DND-41 (cell line): ENCODE results near the gene ABLIM2.

Source experiments
- ATAC-seq: fragments of 200-7000 bp; cut with Tn5 transposase; 3 replicates; pipeline ENCODE4 v1.9.1; 2021; ENCODE audit warnings: low read depth; ENCODE audit not compliant: insufficient read depth
- DNase-seq: peaks from one replicate; pipeline ENCODE4 v3.0.0-alpha.2; 2020
- H2AFZ ChIP-seq: 2 replicates; pipeline ENCODE4 v1.6.0; 2012; ENCODE audit warnings: low read depth, low read length
- H3K27ac ChIP-seq: 2 replicates; pipeline ENCODE4 v1.5.1; 2012; ENCODE audit warnings: low read length, inconsistent platforms
- H3K27me3 ChIP-seq: fragments of 200-600 bp; sonication (generic); 2 replicates; pipeline ENCODE4 v1.6.0; 2012; ENCODE audit warnings: low read length, mild to moderate bottlenecking, inconsistent platforms; ENCODE audit not compliant: insufficient read depth, poor library complexity
- H3K36me3 ChIP-seq: 2 replicates; pipeline ENCODE4 v1.5.1; 2012; ENCODE audit warnings: low read length, inconsistent platforms; ENCODE audit not compliant: insufficient read depth
- H3K4me1 ChIP-seq: 2 replicates; pipeline ENCODE4 v1.5.1; 2012; ENCODE audit warnings: mild to moderate bottlenecking, low read length; ENCODE audit not compliant: insufficient read depth
- H3K4me2 ChIP-seq: 2 replicates; pipeline ENCODE4 v1.6.0; 2012; ENCODE audit warnings: mild to moderate bottlenecking, moderate library complexity, low read length, inconsistent platforms; ENCODE audit not compliant: insufficient read depth
- H3K4me3 ChIP-seq, 2 experiments: fragments of 200-600 bp in 1 of 2; shearing (Covaris generic) in 1 of 2; 2 replicates each; pipeline ENCODE4 v1.5.1; 2012 to 2016; ENCODE audit warnings: inconsistent platforms in 2 of 2, low read length in 2 of 2, mild to moderate bottlenecking in 2 of 2, low read depth in 1 of 2, moderate library complexity in 1 of 2
- H3K79me2 ChIP-seq: 2 replicates; pipeline ENCODE4 v1.6.0; 2012; ENCODE audit warnings: low read length, inconsistent platforms; ENCODE audit not compliant: insufficient read depth
- H3K9ac ChIP-seq: 2 replicates; pipeline ENCODE4 v1.6.0; 2012; ENCODE audit warnings: low read depth, mild to moderate bottlenecking, inconsistent platforms, low read length, moderate library complexity
- H3K9me3 ChIP-seq: 2 replicates; pipeline ENCODE4 v1.5.1; 2012; ENCODE audit warnings: low read length, moderate library complexity, mild to moderate bottlenecking, inconsistent platforms; ENCODE audit not compliant: insufficient read depth, severe bottlenecking
- H4K20me1 ChIP-seq: 2 replicates; pipeline ENCODE4 v1.6.0; 2012; ENCODE audit warnings: low read length; ENCODE audit not compliant: insufficient read depth
- EZH2 ChIP-seq: IDR thresholded peaks from 3 replicates; pipeline ENCODE4 v1.6.1; 2012; ENCODE audit warnings: borderline replicate concordance, low read depth, mild to moderate bottlenecking, moderate library complexity, low read length, inconsistent platforms; ENCODE audit not compliant: severe bottlenecking
- TF ChIP-seq, protein P1 (sequence below): IDR thresholded peaks from 2 replicates; pipeline ENCODE4 v1.5.1; 2012; ENCODE audit warnings: borderline replicate concordance, low read length, moderate library complexity, mild to moderate bottlenecking; ENCODE audit not compliant: poor library complexity, severe bottlenecking; ENCODE audit errors: extremely low read depth

Gene ABLIM2

DNA sequence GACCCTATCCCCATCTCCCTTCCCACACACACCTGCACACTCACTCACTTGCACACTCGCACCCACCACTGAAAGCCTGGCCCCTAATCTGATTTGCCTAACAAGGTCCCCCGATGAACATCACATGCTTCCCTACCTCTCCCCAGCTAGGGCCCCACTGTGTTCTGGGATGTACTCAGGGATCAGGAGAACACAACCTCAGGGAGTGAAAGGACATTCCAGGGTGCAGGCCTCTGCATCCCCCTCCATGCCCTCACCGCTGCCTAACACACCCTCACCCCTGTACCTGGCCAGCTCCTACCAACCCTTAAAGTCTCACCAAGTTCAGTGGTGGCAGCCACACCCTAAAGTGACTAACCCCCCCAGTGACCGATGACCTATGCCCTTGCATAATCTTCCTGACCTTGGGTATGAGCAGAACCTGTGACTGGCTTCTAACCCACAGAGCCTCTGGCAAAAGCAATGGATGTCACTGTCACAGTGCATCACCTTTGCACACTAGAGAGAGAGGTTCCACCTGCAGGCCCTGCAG lies 216.6 kb downstream of the ABLIM2 start:
- Histone ChIP-seq H3K4me1 (no peaks in the 10 kb centered on the region), H4K20me1 (no peaks in the 10 kb centered on the region), H3K4me2 (no peak overlapping the region), H3K79me2 (no peaks in the 10 kb centered on the region), H3K27ac (no peak overlapping the region), H3K36me3 (no peaks in the 10 kb centered on the region), H3K9me3 (no peaks in the 10 kb centered on the region), H3K9ac (no peak overlapping the region), H3K4me3 (no peak overlapping the region), H2AFZ (no peak overlapping the region), H3K27me3 (no peaks in the 10 kb centered on the region)
- ATAC-seq = no peak
- DNase-seq = no peak
- no peak for TF ChIP-seq EZH2
- TF ChIP-seq, protein P1, sequence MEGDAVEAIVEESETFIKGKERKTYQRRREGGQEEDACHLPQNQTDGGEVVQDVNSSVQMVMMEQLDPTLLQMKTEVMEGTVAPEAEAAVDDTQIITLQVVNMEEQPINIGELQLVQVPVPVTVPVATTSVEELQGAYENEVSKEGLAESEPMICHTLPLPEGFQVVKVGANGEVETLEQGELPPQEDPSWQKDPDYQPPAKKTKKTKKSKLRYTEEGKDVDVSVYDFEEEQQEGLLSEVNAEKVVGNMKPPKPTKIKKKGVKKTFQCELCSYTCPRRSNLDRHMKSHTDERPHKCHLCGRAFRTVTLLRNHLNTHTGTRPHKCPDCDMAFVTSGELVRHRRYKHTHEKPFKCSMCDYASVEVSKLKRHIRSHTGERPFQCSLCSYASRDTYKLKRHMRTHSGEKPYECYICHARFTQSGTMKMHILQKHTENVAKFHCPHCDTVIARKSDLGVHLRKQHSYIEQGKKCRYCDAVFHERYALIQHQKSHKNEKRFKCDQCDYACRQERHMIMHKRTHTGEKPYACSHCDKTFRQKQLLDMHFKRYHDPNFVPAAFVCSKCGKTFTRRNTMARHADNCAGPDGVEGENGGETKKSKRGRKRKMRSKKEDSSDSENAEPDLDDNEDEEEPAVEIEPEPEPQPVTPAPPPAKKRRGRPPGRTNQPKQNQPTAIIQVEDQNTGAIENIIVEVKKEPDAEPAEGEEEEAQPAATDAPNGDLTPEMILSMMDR = no peak

DNA sequence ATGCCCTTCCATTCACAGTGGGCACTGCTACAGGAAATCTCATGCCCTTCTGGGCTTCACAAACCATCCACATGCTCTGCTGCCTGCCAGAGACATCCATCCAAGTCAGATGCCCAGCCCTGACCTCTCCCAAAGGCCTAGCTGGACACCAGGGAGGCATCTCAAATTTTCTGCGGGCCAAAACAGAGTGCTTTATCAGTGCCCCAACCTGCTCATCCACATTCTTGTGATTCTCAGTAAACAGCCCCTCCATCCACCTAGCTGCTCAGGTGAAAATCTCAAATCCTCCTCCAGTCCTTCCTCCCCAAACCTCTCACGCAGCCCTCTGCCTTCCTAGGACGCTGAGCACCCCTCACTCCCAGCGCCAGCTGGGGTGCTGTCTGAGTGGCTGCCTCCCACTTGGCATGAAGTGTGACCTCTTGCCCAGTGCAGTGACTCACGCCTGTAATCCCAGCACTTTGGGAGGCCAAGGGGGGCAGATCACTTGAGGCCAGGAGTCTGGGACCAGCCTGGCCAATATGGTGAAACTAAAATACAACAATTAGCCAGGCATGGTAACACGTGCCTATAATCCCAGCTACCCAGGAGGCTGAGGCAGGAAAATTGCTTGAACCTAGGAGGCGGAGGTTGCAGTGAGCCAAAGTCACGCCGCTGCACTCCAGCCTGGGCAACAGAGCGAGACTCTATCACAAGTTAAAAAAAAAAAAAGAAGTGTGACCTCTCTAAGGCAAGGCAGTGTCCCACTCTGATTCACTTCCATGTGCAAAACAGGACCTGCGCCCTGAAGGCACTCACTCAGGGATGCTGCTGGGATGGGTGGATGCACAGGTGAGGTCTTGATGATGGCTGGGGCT lies 217.3 kb downstream of the ABLIM2 start:
- H2AFZ ChIP-seq = no peak overlapping the region
- no peaks in the 10 kb centered on the region for H3K9me3 ChIP-seq
- H3K27me3 ChIP-seq = no peaks in the 10 kb centered on the region
- H3K27ac ChIP-seq = no peak overlapping the region
- H3K79me2 ChIP-seq = no peaks in the 10 kb centered on the region
- no peaks in the 10 kb centered on the region for H3K36me3 ChIP-seq
- no peak overlapping the region for H3K4me3 ChIP-seq
- no peak overlapping the region for H3K4me2 ChIP-seq
- ATAC-seq = no peak
- H4K20me1 ChIP-seq = no peaks in the 10 kb centered on the region
- H3K4me1 ChIP-seq = no peaks in the 10 kb centered on the region
- no peak overlapping the region for H3K9ac ChIP-seq
- TF ChIP-seq, protein P1 = no peak
- no peak for TF ChIP-seq EZH2
- DNase-seq = no peak

DNA sequence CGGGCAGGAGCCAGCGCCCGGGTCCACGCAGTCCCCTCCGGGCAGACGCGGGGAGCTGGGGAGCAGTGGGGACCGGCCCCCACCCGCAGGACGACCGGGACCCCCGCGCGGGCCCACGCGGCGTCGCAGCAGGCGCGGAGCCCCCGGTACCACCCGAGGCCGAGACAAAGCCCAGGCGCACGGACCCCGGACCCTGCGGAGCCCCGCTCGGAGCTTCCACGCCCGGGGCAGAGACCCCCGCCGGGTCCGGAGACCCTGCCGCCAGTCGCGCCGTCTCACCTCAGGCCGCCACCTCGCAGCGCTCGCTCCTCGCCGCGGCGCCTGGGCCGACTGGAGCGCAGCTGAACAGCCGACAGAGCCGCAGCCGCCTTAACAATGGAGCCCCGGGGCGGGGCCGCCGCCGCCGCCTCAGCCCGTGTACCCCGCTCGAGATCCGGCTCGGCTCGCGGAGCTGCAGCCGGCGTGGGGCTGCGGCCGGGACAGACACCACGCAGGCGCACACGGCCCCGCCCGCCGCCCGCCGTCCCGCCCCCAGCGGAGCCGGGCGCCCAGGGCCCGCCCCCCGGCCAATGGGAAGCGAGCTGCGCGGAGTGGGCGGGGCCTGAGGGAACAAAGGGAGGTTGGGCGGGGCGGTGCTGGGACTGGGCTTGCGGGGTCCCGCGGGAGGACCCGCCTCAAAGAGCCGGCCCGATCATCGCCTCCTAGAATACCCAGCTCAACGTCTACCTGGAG lies 219.1 kb downstream of the ABLIM2 start, which contains the start of gene AFAP1:
TSS of gene AFAP1 (minus strand) at position 485 of the 732 bp plus-strand sequence. CDS start 67,783 bp downstream, outside the sequence.
- Histone ChIP-seq H2AFZ (no peak within 1 kb of the TSS), H4K20me1 (no peaks in the 10 kb centered on the region), H3K4me2 (no peak within 1 kb of the TSS), H3K4me3 (no peak within 1 kb of the TSS), H3K27me3 (peaks cover 7% of the 10 kb centered on the region), H3K79me2 (no peaks in the 10 kb centered on the region), H3K4me1 (no peaks in the 10 kb centered on the region), H3K27ac (no peak within 1 kb of the TSS), H3K9ac (no peak within 1 kb of the TSS), H3K36me3 (no peaks in the 10 kb centered on the region), H3K9me3 (no peaks in the 10 kb centered on the region)
- DNase-seq = no peak
- no peak for TF ChIP-seq EZH2
- TF ChIP-seq, protein P1 = no peak
- ATAC-seq = no peak
